CD4-positive, alpha-beta T cell treated with Interleukin-2 at 100 ng/mL for 4 hours (primary cell): ENCODE results near the gene CPN1.

Experiments used
- DNase-seq: peaks from one replicate; pipeline ENCODE4 v3.0.0-alpha.2; 2020; ENCODE audit warnings: low spot score

The CPN1 gene

GRCh38 chr10:100076750-100077149 is 4.9 kb downstream of the CPN1 start:
- no peak for DNase-seq

DNA sequence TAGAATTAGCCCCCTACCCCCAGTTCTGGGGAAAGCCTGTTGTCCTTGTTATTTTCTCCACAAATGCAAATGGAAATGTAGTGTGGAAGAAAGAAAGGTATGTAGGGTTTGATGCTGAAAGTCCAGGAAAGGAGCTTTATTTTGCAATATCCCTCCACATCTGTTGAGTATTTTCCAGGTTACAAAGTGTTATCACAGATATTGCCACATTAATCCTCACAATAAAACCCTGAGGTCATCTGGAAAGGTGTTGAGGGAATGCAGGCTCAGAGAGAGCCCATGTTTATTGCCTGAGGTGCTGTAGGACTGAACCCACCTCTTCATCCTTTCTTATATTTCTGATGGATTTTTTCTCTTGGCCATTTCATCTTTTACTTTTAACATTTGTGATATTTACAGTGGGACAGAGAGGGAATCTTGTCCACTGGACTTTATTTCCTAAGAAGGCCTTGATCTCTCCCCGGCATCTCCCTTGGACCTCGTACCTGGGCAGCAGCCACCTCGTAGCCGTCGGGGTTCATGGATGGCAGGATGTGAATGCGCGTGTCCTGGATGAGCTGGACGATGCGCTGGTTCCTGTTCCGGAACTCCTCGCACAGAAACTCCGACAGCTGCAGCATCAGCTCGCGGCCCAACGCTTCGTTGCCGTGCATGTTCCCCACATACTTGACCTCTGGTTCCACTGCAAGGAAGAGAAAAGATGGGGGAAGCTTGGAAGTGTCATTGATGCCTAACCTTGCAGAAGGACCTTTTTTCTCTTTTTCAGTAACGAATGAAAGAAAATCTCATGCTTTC is 6.0 kb downstream of the CPN1 start:
- no peak for DNase-seq

DNA sequence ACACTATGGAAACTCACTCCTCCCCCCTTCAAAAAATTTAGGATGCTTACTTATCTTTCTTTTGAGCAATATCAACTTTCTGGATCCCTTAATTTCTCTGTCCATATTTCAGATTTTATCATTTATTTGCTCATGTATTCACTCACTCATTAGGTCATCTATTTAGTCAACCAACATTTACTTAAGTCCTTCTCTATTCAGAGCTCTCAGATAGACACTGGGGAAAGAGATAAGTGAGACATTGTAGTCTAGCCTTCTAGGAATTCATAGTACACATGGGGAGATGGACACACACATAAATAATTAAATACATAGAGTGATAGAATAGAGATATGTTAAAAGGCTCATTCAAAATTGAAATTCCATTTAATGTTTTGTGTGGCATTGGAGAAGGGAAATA is 9.2 kb downstream of the CPN1 start:
- DNase-seq, result no peak

DNA sequence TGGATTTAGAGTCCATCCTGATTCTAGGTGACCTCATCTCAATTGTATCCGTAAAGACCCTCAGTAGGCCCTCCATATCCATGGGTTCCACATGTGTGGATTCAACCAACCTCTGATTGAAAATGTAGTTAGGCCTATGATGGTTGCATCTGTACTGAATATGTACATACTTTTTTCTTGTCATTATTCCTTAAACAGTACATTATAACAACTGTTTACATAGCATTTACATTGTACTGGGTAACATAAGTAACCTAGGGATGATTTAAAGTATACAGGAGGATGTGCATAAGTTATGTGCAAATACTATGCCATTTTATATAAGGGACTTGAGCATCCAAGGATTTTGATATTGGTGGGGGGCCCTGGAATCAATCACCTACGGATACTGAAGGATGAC is 10.1 kb downstream of the CPN1 start:
- no peak for DNase-seq

GRCh38 chr10:100067466-100067865 is 14.2 kb downstream of the CPN1 start:
- DNase-seq, result no peak

- no peak for DNase-seq
These were observed 16.5 kb downstream of the CPN1 start for GRCh38 chr10:100065084-100065660.

GRCh38 chr10:100061401-100061800 is 20.3 kb downstream of the CPN1 start:
- no peak for DNase-seq

DNA sequence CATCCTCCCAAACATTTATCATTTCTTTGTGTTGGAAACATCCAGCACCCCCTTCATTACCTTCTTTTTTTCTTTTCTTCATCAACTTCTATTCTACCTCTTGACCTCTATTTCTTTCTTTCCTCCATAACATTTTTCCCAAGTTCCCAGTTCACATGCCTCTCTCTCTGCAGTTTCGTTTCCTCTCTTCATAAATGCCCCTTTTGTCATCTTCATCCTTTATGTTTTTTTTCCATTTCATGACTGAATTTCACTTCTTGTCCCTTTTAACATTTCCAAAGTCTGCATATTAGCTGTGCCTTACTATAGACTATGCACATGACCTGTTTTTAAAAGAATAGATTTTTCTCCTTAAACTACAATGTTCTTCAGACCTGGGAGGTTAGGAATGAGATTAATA is 23.7 kb downstream of the CPN1 start:
- no peak for DNase-seq

DNA sequence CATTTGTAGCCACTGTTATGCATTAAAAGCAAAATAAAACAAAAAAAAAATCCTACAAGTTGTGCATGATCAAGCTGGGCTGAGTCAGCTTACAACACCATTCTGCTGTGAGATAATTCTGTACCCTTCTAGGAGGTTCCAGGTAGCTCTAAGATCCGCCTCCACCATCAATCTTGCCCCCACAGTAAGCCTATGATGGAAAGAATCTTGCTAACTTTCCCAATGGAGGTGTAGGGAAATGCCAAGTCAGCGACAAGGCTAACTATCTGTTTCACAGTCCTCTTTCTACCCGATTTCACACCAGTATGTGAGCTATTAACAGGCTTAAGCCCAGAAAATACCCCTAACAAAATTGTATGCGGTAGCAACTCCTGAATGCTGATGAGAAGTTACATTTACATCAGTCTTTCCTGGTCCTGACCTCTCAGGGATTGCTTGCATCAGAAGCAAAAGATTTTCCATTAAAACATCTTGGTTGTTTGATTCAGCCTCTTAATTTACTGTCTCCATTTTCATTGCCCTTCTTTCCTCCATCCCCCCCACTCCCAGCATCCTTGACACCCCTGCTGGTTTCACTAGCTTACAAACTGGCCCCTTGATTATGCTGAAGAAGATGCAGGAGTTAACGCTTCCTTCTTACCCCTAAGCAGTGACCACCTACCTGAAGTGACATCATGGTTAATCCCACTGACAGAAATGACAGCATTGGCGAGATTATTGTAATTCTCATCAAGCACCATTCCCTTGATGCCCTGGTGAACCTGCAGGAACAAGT is 27.8 kb downstream of the CPN1 start:
- no peak for DNase-seq

DNA sequence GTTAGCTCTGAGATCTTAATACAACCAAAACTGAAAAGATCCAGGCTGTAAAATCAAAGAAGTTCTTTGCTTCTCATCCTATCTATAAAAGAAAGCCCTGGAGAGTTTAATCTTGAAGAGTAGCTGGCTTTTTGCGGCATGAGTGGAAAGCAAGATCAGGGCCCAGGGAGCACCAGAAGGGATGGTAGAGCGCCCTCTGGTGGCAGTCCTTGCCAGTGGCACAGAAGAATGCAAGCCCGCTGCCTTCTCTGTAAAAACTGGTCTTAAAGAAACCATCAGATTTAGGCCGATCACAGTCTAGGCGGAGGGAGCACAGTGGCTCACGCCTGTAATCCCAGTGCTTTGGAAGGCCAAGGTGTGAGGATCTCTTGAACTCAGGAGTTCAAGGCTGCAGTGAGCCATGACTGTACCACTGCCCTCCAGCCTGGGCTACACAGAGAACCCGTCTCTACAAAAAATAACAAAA is 35.6 kb downstream of the CPN1 start:
- DNase-seq, result peak; percentile 70

DNA sequence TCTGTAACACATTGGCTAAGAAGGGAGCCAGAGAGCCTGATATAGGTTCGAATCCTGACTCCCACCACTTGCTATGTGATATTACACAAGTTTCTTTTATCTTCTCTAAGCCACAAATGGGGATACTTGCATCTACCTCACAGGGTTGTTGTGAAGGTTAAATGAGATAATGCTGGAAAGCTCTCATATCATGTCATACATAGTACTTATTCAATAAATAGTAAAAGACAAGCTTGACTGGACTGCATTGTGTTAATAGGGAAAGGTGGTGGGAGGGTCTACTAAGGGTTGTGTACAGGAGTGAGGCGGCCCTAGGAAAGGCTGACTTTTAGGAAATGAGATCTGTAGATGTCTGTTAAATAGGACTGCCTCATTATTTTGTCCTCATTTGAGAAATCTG is 36.1 kb downstream of the CPN1 start:
- DNase-seq, result no peak

DNA sequence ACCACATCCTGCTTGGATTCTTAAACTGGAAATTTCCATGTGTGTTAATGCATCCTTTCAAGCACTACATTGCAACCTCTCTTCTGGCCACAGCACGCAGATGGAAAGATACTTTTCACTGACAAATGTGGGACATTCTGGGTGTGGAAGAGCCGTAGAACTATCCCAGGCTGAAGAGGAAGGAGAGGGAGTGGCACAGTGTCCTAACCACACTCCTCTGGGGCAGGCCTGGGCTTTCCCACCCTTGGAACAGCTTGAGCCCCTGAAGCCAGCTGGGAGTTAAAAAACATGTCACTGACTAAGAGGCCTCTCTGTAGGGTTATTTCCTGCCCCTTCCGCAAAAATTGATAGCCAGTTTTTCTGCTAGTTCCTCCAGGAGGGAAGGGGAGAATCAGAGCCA is 37.9 kb downstream of the CPN1 start:
- no peak for DNase-seq

- DNase-seq, result no peak
These were observed 38.3 kb downstream of the CPN1 start for GRCh38 chr10:100043344-100043743.

DNA sequence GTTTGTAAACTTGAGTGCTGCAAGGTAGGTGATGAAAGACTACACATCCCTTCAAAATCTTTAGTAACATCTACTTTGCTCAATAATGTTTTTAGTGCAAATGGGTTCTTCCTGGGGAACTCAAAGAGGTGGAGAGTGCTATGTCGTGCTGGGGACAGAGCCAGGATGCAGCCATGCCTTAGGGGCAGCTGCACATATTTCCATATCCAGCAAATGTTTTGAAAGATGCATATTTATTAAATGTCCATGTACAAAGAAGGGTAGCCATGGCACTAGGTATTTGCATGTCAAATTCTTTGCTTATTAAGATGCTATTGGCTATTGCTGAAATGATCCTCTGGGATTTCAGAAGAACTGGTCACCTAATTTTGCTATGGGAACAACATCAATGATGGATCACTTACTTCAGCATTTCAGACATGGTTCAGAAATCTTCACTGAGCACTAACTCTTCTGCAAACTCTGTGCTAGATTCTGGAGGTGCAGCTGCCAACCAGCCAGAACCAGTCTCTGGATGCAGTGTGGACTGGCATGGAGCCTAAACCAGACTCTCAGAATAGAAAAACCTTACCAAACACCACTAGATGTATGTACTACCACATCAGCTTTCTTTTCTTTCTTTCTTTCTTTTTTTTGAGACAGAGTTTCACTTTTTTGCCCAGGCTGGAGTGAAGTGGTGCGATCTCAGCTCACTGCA is 40.2 kb downstream of the CPN1 start:
- DNase-seq, result no peak

GRCh38 chr10:100038561-100039071 is 43.1 kb downstream of the CPN1 start:
- no peak for DNase-seq

GRCh38 chr10:100037758-100038315 is 43.8 kb downstream of the CPN1 start:
- DNase-seq, result no peak

DNA sequence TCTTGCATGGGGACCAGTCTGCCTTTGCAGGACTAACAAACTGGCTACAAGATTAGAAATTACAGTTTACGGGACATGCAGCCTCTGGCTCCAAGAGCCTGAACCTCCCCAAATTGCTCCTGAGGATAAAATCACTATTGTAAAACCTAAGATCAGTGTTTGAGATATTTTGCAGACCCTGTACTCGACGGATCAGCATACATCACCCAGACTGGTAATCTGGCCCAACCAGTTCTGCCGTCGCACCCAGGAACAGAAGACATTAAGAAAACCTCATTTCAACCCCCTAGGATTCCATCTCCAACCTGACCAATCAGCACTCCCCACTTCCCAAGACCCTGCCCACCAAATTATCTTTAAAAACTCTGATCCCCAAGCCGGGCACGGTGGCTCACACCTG is 44.8 kb downstream of the CPN1 start:
- DNase-seq, result no peak

DNA sequence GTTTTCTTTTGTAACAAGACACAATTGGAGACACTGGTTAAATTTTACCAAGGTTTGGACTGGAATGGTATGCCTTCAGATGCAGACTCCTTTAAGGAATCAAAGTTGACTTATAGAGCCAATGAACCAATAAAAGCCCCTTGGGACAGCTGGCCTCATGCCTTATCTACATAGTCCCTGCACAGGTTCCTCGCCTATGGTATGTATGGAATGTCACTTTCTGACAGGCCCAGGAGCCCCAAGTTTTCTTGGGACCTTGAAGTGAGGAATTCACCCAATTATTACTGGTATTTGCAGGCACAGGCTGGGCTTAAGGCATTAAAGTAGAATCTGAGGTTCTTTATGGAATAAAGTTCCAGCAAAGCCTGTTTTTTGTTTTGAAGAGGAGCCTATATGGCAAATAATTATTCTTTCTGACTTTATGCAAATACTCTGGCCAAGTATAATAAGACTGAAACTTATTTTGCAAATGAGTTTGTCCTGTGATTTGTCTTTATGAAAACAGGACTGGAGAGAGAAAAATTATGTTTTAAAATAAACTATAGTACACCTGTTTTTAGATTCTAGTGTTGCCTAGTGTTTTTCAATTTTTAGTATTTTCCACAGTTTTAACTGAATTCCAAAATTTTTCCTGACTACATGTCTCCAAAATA is 47.8 kb downstream of the CPN1 start:
- no peak for DNase-seq

- DNase-seq, result no peak
These were observed 54.3 kb downstream of the CPN1 start for GRCh38 chr10:100027416-100027815.

DNA sequence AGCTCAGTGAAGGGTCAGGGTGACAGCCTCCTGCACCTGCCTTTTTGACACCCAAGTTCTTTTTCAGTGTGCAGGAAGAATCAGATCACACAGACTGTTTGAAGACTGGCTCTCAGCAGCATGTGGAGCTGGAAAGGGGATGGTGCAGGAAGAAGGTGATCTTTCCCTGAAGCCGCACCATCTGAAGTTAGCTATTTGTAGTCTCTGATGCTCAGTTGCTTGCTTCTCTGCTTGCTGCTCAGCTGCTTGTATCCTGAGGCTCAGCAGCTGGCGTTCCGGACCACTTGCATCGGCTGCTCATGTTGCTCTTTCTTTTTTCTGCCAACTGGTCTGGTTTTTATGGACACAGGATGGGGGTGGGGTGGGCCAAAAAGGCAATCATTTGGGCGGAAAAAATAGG is 56.1 kb downstream of the CPN1 start:
- no peak for DNase-seq

- DNase-seq, result no peak
These were observed 56.9 kb downstream of the CPN1 start for GRCh38 chr10:100024748-100025147.
